Activated B cell treated with CpG ODN at 0.5 μM for 24 hours (primary cell): ENCODE data around the gene PGBD5. TPM values are rescaled to one million over a fixed set of nuclear protein-coding genes. Genes with fewer than 3 reads are reported as not detected.
"Not testable (repeated sequence)": the region's sequence is repeated elsewhere in the genome, so short reads cannot be mapped to it uniquely, and the experiment has no call there.

Experiments used
- ATAC-seq: fragments of 200-7000 bp; cut with Tn5 transposase; one replicate; pipeline ENCODE4 v1.10.0; 2021; ENCODE audit warnings: low read depth, mild to moderate bottlenecking, moderate library complexity
- CTCF ChIA-PET: fragments of 350-600 bp; sonication (Branson Sonifier 250); formaldehyde crosslinking; loops from one replicate; lab custom pipeline; 2021; ENCODE audit warnings: antibody characterized with exemption; lab: Charles Lee
- POLR2A ChIA-PET: fragments of 350-600 bp; sonication (Branson Sonifier 250); formaldehyde crosslinking; loops from one replicate; lab custom pipeline; 2021; ENCODE audit warnings: antibody characterized with exemption; lab: Charles Lee
- DNase-seq: peaks from one replicate; pipeline ENCODE4 v3.0.0; 2022
- H3K27ac Mint-ChIP-seq: one replicate; pipeline ENCODE4 v1.8.0; 2020; ENCODE audit warnings: mixed read lengths
- H3K27me3 Mint-ChIP-seq: one replicate; pipeline ENCODE4 v1.8.0; 2021; ENCODE audit warnings: mixed read lengths
- H3K36me3 Mint-ChIP-seq: one replicate; pipeline ENCODE4 v1.8.0; 2021; ENCODE audit warnings: low read depth, mixed read lengths
- H3K4me1 Mint-ChIP-seq: one replicate; pipeline ENCODE4 v1.8.0; 2021; ENCODE audit warnings: mixed read lengths
- H3K4me3 Mint-ChIP-seq: one replicate; pipeline ENCODE4 v1.8.0; 2020; ENCODE audit warnings: mild to moderate bottlenecking, mixed read lengths
- H3K9me3 Mint-ChIP-seq: one replicate; pipeline ENCODE4 v1.8.0; 2020; ENCODE audit warnings: mixed read lengths
- intact Hi-C: fragments of 100-400 bp; cut with micrococcal nuclease; formaldehyde crosslinking; loops from one replicate; pipeline ENCODE4 v1.15.1; 2024
- total RNA-seq: library from RNA; stranded (reverse); gene quantifications from 2 replicates; pipeline ENCODE4 v1.2.3, GENCODE V29; 2022
- TF ChIP-seq, protein P1 (sequence below): fragments of 200-600 bp; IDR thresholded peaks from one replicate; pipeline ENCODE4 v1.8.0; 2022; ENCODE audit warnings: antibody characterized with exemption, mild to moderate bottlenecking

Gene PGBD5
- total RNA-seq, 1 donor from 2014 or later: not detected

- Mint-ChIP-seq H3K27ac (no peak overlapping the region), H3K36me3 (no peaks in the 10 kb centered on the region), H3K4me1 (no peaks in the 10 kb centered on the region), H3K27me3 (peaks cover 18% of the 10 kb centered on the region), H3K9me3 (no peaks in the 10 kb centered on the region), H3K4me3 (no peak overlapping the region)
- DNase-seq: no peak
- no peak for ATAC-seq
- POLR2A ChIA-PET: no interaction called here
- intact Hi-C loops: no loop called here
- CTCF ChIA-PET: no interaction called here
- TF ChIP-seq, protein P1, sequence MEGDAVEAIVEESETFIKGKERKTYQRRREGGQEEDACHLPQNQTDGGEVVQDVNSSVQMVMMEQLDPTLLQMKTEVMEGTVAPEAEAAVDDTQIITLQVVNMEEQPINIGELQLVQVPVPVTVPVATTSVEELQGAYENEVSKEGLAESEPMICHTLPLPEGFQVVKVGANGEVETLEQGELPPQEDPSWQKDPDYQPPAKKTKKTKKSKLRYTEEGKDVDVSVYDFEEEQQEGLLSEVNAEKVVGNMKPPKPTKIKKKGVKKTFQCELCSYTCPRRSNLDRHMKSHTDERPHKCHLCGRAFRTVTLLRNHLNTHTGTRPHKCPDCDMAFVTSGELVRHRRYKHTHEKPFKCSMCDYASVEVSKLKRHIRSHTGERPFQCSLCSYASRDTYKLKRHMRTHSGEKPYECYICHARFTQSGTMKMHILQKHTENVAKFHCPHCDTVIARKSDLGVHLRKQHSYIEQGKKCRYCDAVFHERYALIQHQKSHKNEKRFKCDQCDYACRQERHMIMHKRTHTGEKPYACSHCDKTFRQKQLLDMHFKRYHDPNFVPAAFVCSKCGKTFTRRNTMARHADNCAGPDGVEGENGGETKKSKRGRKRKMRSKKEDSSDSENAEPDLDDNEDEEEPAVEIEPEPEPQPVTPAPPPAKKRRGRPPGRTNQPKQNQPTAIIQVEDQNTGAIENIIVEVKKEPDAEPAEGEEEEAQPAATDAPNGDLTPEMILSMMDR: no peak
These were observed 11.4 kb downstream of the PGBD5 start for GRCh38 chr1:230414694-230415093.

DNA sequence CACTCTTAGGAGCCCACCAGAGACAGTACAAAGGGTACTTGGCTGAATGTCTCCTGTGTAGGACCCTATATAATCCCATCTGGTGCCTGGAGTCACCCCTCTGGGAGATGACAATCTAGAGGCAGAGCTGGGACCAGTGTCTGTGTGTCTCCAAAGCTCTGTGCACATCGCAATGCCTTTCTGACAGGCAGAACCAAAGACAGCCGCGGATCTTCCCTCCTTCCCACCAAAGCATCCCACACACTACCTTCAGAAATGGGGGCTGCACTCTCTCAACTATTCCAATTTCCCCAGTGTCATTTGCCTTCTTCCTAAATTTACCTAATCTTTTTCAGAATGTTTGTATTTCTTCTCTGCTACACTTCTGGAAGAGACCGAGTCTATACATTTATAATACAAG lies 12.0 kb downstream of the PGBD5 start:
- H3K9me3 Mint-ChIP-seq: peaks cover 2% of the 10 kb centered on the region
- peaks cover 16% of the 10 kb centered on the region for H3K27me3 Mint-ChIP-seq
- DNase-seq (no peak), ATAC-seq (no peak)
- intact Hi-C loops: no loop called here
- TF ChIP-seq, protein P1: no peak
- no peak overlapping the region for H3K4me3 Mint-ChIP-seq
- H3K27ac Mint-ChIP-seq: no peak overlapping the region
- ChIA-PET POLR2A (no interaction called here), CTCF (no interaction called here)
- no peaks in the 10 kb centered on the region for H3K36me3 Mint-ChIP-seq
- no peaks in the 10 kb centered on the region for H3K4me1 Mint-ChIP-seq

DNA sequence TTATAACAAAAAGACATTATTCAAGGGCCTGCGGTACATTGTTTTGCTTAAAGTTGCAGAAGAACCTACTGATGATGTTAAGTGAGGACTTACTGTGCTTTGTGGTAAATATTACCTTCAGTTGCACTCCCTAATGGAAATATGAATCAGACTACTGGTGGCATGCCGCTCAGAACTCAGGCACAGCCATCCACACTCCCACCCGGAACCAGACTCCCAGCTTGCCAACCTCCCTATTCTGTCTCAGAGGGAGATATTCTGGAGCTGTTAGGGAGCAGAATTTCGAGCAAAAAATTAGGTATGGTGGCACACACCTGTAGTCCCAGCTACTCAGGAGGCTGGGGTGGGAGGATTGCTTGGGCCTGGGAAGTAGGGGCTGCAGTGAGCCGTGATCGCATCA lies 13.1 kb downstream of the PGBD5 start:
- H3K9me3 Mint-ChIP-seq: peaks cover 4% of the 10 kb centered on the region
- intact Hi-C loops: no loop called here
- no peak overlapping the region for H3K4me3 Mint-ChIP-seq
- TF ChIP-seq, protein P1: no peak
- H3K4me1 Mint-ChIP-seq: no peaks in the 10 kb centered on the region
- no peaks in the 10 kb centered on the region for H3K36me3 Mint-ChIP-seq
- H3K27ac Mint-ChIP-seq: no peak overlapping the region
- ChIA-PET CTCF (no interaction called here), POLR2A (no interaction called here)
- peaks cover 14% of the 10 kb centered on the region for H3K27me3 Mint-ChIP-seq
- DNase-seq (no peak), ATAC-seq (no peak)

- Mint-ChIP-seq H3K36me3 (no peaks in the 10 kb centered on the region), H3K4me1 (no peaks in the 10 kb centered on the region), H3K4me3 (no peak overlapping the region), H3K27me3 (peaks cover 10% of the 10 kb centered on the region), H3K27ac (no peak overlapping the region), H3K9me3 (peaks cover 4% of the 10 kb centered on the region)
- intact Hi-C loops: no loop called here
- ATAC-seq (no peak), DNase-seq (no peak)
- POLR2A ChIA-PET: no interaction called here
- CTCF ChIA-PET: no interaction called here
- TF ChIP-seq, protein P1: no peak
These were observed 17.2 kb downstream of the PGBD5 start for GRCh38 chr1:230408971-230409370.

DNA sequence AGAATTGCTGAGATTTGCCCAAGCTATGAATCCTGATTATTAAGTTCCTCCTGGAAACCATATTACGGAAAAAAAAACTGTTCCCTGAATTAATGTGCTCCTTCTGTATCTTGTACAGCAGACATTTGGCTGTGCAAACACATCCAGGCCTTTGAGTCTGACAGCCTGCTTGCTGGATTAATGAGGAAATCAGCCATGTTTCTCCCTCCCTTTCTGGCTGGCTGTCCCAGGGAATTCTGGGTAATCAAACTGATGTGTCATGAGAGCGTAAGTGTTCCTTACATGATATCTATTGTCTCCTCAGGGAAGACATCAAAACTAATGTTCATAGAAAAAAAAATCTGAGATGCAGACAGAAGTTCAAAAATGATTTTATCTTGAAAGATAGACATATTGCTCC lies 18.8 kb downstream of the PGBD5 start:
- intact Hi-C loops: no loop called here
- no peak overlapping the region for H3K27ac Mint-ChIP-seq
- no peak for DNase-seq
- ChIA-PET POLR2A (no interaction called here), CTCF (no interaction called here)
- no peaks in the 10 kb centered on the region for H3K4me1 Mint-ChIP-seq
- peaks cover 4% of the 10 kb centered on the region for H3K9me3 Mint-ChIP-seq
- H3K36me3 Mint-ChIP-seq: no peaks in the 10 kb centered on the region
- H3K4me3 Mint-ChIP-seq: no peak overlapping the region
- H3K27me3 Mint-ChIP-seq: peaks cover 10% of the 10 kb centered on the region
- TF ChIP-seq, protein P1: no peak
- no peak for ATAC-seq

DNA sequence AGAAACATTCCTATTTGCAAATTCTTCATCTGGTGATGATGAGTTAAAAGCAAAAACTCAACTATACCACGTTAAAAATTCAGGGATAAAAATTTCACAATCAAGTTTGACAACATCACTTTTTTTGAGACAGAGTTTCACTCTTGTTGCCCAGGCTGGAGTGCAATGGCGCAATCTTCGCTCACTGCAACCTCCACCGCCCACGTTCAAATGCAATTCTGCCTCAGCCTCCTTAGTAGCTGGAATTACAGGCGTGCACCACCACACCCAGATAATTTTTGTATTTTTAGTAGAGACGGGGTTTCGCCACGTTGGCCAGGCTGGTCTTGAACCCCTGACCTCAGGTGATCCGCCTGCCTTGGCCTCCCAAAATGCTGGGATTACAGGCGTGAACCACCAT lies 19.4 kb downstream of the PGBD5 start:
- peaks cover 10% of the 10 kb centered on the region for H3K27me3 Mint-ChIP-seq
- H3K9me3 Mint-ChIP-seq, POLR2A ChIA-PET, CTCF ChIA-PET, H3K4me1 Mint-ChIP-seq, ATAC-seq, H3K36me3 Mint-ChIP-seq, intact Hi-C loops, H3K4me3 Mint-ChIP-seq, DNase-seq, H3K27ac Mint-ChIP-seq: not testable (repeated sequence)
